Activated CD4-positive, alpha-beta memory T cell treated with anti-CD3 and anti-CD28 coated beads, Interleukin-2, amount 10 ng/mL, durations not matched to agents 7 days and 5 days (primary cell): Measurements from ENCODE around the gene GTF2H4. TPM values are rescaled to one million over a fixed set of nuclear protein-coding genes. Genes with fewer than 3 reads are reported as not detected.
"Not testable (repeated sequence)": the region's sequence is repeated elsewhere in the genome, so short reads cannot be mapped to it uniquely, and the experiment has no call there.

Experiments used
- CTCF ChIA-PET: fragments of 350-600 bp; sonication (Branson Sonifier 250); formaldehyde crosslinking; loops from one replicate; lab custom pipeline; 2021; ENCODE audit warnings: antibody characterized with exemption, inconsistent platforms; lab: Charles Lee
- POLR2A ChIA-PET: fragments of 350-600 bp; sonication (Branson Sonifier 250); formaldehyde crosslinking; loops from one replicate; lab custom pipeline; 2021; ENCODE audit warnings: antibody characterized with exemption; lab: Charles Lee
- DNase-seq: peaks from one replicate; pipeline ENCODE4 v3.0.0-alpha.2; 2020
- H3K27ac Mint-ChIP-seq: one replicate; pipeline ENCODE4 v1.8.0; 2021; ENCODE audit warnings: mild to moderate bottlenecking, mixed read lengths
- H3K27me3 Mint-ChIP-seq: one replicate; pipeline ENCODE4 v1.8.0; 2021; ENCODE audit warnings: mixed read lengths
- H3K36me3 Mint-ChIP-seq: one replicate; pipeline ENCODE4 v1.8.0; 2021; ENCODE audit warnings: low read depth, mixed read lengths
- H3K4me1 Mint-ChIP-seq: one replicate; pipeline ENCODE4 v1.8.0; 2021; ENCODE audit warnings: mixed read lengths
- H3K4me3 Mint-ChIP-seq: one replicate; pipeline ENCODE4 v1.8.0; 2021; ENCODE audit warnings: mild to moderate bottlenecking, mixed read lengths
- H3K9me3 Mint-ChIP-seq: one replicate; pipeline ENCODE4 v1.8.0; 2021; ENCODE audit warnings: mixed read lengths
- total RNA-seq, 2 experiments: library from RNA; stranded (reverse); gene quantifications; one replicate each; pipeline ENCODE4 v1.2.3, GENCODE V29; 2021

The GTF2H4 gene
- total RNA-seq, 2 experiments from 2014 or later = 25.6 to 26.4 TPM

GRCh38 chr6:30918670-30919069 is 10.7 kb downstream of the GTF2H4 start:
- ChIA-PET CTCF (interaction anchor here (1.1 to 2.0 kb wide), 2 partner anchors 161 to 169 kb away, joined by 4 to 10 read pairs; no protein-coding TSS in a partner anchor), POLR2A (interaction anchor here (0.7 to 1.7 kb wide), 2 partner anchors 11 to 161 kb away, joined by 3 to 7 read pairs; partner anchors contain the start of gene GTF2H4)
- H3K4me3 Mint-ChIP-seq = no peak overlapping the region
- H3K4me1 Mint-ChIP-seq = peaks cover 16% of the 10 kb centered on the region
- no peak for DNase-seq
- no peaks in the 10 kb centered on the region for H3K27me3 Mint-ChIP-seq
- H3K9me3 Mint-ChIP-seq = no peaks in the 10 kb centered on the region
- peaks cover 25% of the 10 kb centered on the region for H3K36me3 Mint-ChIP-seq
- peak overlapping the region; percentile 18 for H3K27ac Mint-ChIP-seq

DNA sequence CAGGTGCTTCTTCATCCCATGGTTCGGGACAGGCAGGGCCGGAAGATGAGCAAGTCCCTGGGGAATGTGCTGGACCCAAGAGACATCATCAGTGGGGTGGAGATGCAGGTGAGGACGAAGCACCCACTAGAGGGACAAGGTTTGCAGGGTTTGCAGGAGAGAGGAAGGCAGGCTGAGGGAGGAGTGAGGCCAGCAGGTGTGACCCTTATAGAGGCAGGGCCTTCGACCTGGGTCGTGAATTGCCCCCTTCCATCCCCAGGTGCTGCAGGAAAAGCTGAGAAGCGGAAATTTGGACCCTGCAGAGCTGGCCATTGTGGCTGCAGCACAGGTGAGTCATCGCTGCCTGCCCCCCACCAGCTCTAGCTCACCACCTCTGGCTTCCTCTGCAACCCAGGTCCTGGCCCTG is 14.4 kb downstream of the GTF2H4 start:
- Mint-ChIP-seq H3K27ac (no peak overlapping the region), H3K27me3 (no peaks in the 10 kb centered on the region), H3K4me3 (no peak overlapping the region), H3K9me3 (no peaks in the 10 kb centered on the region), H3K36me3 (peaks cover 32% of the 10 kb centered on the region), H3K4me1 (no peaks in the 10 kb centered on the region)
- CTCF ChIA-PET = no interaction called here
- POLR2A ChIA-PET = no interaction called here
- no peak for DNase-seq

DNA sequence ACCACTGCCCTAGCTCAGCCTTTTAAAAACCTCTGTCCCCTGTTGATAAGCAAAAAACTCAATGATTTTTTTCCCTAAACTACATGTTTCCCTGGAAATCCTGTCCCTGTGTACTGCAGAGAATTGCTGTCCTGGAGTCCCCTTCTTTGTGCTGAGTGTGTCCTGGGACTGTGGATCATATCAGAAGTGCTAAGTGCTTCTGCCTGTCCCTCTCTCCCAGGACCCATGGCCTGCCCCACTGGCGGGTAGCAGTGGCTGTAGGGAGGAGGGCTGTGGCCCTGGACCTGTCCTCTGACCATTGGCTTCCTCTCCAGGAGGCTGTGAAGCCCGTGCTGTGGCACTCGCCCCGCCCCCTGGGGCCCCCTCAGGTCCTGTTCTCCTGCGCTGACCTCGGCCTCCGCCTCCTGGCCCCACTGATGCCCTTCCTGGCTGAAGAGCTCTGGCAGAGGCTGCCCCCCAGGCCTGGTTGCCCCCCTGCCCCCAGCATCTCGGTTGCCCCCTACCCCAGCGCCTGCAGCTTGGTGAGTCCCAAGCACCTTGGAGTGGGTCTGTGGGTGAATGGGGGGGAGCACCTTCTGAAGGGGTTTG is 16.1 kb downstream of the GTF2H4 start:
- POLR2A ChIA-PET, H3K27ac Mint-ChIP-seq, H3K9me3 Mint-ChIP-seq, H3K27me3 Mint-ChIP-seq, DNase-seq, H3K4me1 Mint-ChIP-seq, H3K4me3 Mint-ChIP-seq: not testable (repeated sequence)
- H3K36me3 Mint-ChIP-seq = peaks cover 44% of the 10 kb centered on the region
- CTCF ChIA-PET = interaction anchor here (1.8 kb wide), 1 partner anchor 8 kb away, joined by 5 read pairs; no protein-coding TSS in a partner anchor

- peaks cover 32% of the 10 kb centered on the region for H3K36me3 Mint-ChIP-seq
- H3K9me3 Mint-ChIP-seq = peaks cover 3% of the 10 kb centered on the region
- ChIA-PET CTCF (interaction anchor here (1.4 kb wide), 1 partner anchor 11 kb away, joined by 3 read pairs; no protein-coding TSS in a partner anchor), POLR2A (interaction anchor here (0.5 to 0.7 kb wide), 2 partner anchors 13 to 37 kb away, joined by 3 to 4 read pairs; partner anchors contain the start of gene VARS2)
- no peak for DNase-seq
- H3K27ac Mint-ChIP-seq = no peak overlapping the region
- H3K4me3 Mint-ChIP-seq = no peak overlapping the region
- no peaks in the 10 kb centered on the region for H3K27me3 Mint-ChIP-seq
- H3K4me1 Mint-ChIP-seq = no peaks in the 10 kb centered on the region
Observed at GRCh38 chr6:30926644-30927043, 18.6 kb downstream of the GTF2H4 start.

- H3K4me3 Mint-ChIP-seq, H3K9me3 Mint-ChIP-seq, H3K27ac Mint-ChIP-seq, DNase-seq, H3K4me1 Mint-ChIP-seq, H3K27me3 Mint-ChIP-seq: not testable (repeated sequence)
- peaks cover 31% of the 10 kb centered on the region for H3K36me3 Mint-ChIP-seq
- ChIA-PET POLR2A (interaction anchor here (0.7 kb wide), 1 partner anchor 13 kb away, joined by 3 read pairs; the partner anchor contains the start of gene VARS2), CTCF (interaction anchor here (1.4 kb wide), 1 partner anchor 12 kb away, joined by 3 read pairs; no protein-coding TSS in a partner anchor)
Observed at GRCh38 chr6:30927080-30927479, 19.1 kb downstream of the GTF2H4 start.

DNA sequence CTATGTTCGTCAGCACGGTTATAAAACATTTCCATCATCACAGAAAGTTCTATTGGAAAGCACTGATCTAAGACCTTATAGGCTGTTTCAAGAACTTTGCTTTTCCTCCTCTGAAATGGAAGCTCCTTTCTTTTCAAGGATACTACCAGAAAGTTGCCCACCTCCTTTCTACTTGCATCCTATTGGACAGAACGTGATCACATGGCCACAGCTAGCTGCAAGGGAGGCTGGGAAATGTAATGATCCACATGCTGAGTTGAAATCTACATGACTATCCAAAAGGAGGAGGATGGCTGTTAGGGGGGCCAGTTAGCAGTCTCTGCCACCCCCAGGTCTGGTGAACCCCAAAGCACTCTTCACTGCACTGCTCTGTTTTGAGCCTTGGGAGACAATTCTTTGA is 20.7 kb downstream of the GTF2H4 start:
- H3K27ac Mint-ChIP-seq = no peak overlapping the region
- H3K4me3 Mint-ChIP-seq = no peak overlapping the region
- DNase-seq = no peak
- H3K9me3 Mint-ChIP-seq = peaks cover 3% of the 10 kb centered on the region
- ChIA-PET CTCF (interaction anchor here (0.8 kb wide), 1 partner anchor 21 kb away, joined by 3 read pairs; no protein-coding TSS in a partner anchor), POLR2A (no interaction called here)
- H3K4me1 Mint-ChIP-seq = no peaks in the 10 kb centered on the region
- no peaks in the 10 kb centered on the region for H3K27me3 Mint-ChIP-seq
- peaks cover 26% of the 10 kb centered on the region for H3K36me3 Mint-ChIP-seq

GRCh38 chr6:30930506-30930905 is 22.5 kb downstream of the GTF2H4 start:
- Mint-ChIP-seq H3K27me3 (peaks cover 3% of the 10 kb centered on the region), H3K4me1 (no peaks in the 10 kb centered on the region), H3K4me3 (no peak overlapping the region), H3K9me3 (peaks cover 3% of the 10 kb centered on the region), H3K36me3 (peaks cover 20% of the 10 kb centered on the region), H3K27ac (no peak overlapping the region)
- ChIA-PET CTCF (interaction anchor here (1.2 kb wide), 1 partner anchor 157 kb away, joined by 4 read pairs; no protein-coding TSS in a partner anchor), POLR2A (no interaction called here)
- no peak for DNase-seq

- Mint-ChIP-seq H3K9me3 (peaks cover 3% of the 10 kb centered on the region), H3K4me3 (no peak overlapping the region), H3K4me1 (no peaks in the 10 kb centered on the region), H3K36me3 (peaks cover 20% of the 10 kb centered on the region), H3K27me3 (peaks cover 4% of the 10 kb centered on the region), H3K27ac (no peak overlapping the region)
- no peak for DNase-seq
- POLR2A ChIA-PET = no interaction called here
- CTCF ChIA-PET = no interaction called here
Observed at GRCh38 chr6:30931272-30931671, 23.3 kb downstream of the GTF2H4 start.

DNA sequence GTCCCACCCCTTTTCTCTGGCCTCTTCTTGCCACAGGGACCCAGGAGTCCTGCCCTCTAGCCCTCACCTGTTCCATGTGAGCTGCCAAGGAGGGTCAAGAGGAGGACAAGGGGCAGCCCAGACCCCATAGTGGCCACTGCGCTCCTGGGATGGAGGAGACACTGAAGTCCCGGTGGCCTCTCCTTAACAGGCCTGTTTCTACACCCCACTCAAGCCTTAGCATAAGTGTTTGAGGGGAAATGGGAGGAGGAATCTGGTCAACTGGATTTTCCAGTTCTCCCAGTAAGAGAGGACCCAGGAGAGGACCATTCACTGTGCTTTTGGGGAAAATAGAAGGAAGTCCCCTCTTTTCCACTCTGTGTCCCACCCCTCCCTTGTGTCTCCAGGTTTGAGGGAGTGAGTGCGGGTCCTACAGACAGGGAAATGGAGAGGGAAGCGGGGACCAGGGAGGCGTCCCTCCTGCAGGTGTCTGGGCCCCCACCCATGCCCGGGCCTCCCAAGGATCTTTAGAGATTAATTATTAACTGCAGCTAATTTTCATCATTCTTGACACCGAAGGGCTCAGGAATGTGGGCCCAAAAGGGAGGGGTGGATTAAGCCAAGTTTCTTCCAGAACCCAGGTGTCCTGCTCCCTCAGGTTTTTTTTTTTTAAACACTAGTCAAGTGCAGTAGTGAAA is 24.1 kb downstream of the GTF2H4 start, which contains the start of gene SFTA2:
SFTA2 (minus strand) TSS at position 202 of the 677 bp plus-strand sequence; CDS start at position 128, 74 bp downstream.
- CTCF ChIA-PET = no interaction called here

GRCh38 chr6:30932665-30933365 is 24.8 kb downstream of the GTF2H4 start:
- DNase-seq = no peak
- POLR2A ChIA-PET = no interaction called here
- Mint-ChIP-seq H3K9me3 (peaks cover 3% of the 10 kb centered on the region), H3K4me1 (no peaks in the 10 kb centered on the region), H3K27me3 (peaks cover 9% of the 10 kb centered on the region), H3K36me3 (peaks cover 12% of the 10 kb centered on the region), H3K27ac (no peak overlapping the region), H3K4me3 (no peak overlapping the region)
- CTCF ChIA-PET = no interaction called here

More for the DNA sequence above, 24.1 kb downstream of the GTF2H4 start, which contains the start of gene SFTA2:
- H3K36me3 Mint-ChIP-seq = peaks cover 16% of the 10 kb centered on the region
- H3K4me1 Mint-ChIP-seq = no peaks in the 10 kb centered on the region
- H3K27me3 Mint-ChIP-seq = peaks cover 6% of the 10 kb centered on the region
- no peak within 1 kb of the TSS for H3K27ac Mint-ChIP-seq
- no peak for DNase-seq
- POLR2A ChIA-PET = no interaction called here
- H3K9me3 Mint-ChIP-seq = peaks cover 3% of the 10 kb centered on the region
- H3K4me3 Mint-ChIP-seq = no peak within 1 kb of the TSS

GRCh38 chr6:30935018-30935417 is 27.0 kb downstream of the GTF2H4 start:
- DNase-seq = no peak
- no peaks in the 10 kb centered on the region for H3K36me3 Mint-ChIP-seq
- no peaks in the 10 kb centered on the region for H3K4me1 Mint-ChIP-seq
- H3K27ac Mint-ChIP-seq = no peak overlapping the region
- H3K9me3 Mint-ChIP-seq = no peaks in the 10 kb centered on the region
- POLR2A ChIA-PET = no interaction called here
- peaks cover 12% of the 10 kb centered on the region for H3K27me3 Mint-ChIP-seq
- H3K4me3 Mint-ChIP-seq = no peak overlapping the region
- CTCF ChIA-PET = no interaction called here

- no peaks in the 10 kb centered on the region for H3K9me3 Mint-ChIP-seq
- no peak overlapping the region for H3K4me3 Mint-ChIP-seq
- DNase-seq = no peak
- ChIA-PET POLR2A (no interaction called here), CTCF (no interaction called here)
- H3K4me1 Mint-ChIP-seq = no peaks in the 10 kb centered on the region
- no peaks in the 10 kb centered on the region for H3K36me3 Mint-ChIP-seq
- peaks cover 28% of the 10 kb centered on the region for H3K27me3 Mint-ChIP-seq
- H3K27ac Mint-ChIP-seq = no peak overlapping the region
Observed at GRCh38 chr6:30937265-30937664, 29.3 kb downstream of the GTF2H4 start.

DNA sequence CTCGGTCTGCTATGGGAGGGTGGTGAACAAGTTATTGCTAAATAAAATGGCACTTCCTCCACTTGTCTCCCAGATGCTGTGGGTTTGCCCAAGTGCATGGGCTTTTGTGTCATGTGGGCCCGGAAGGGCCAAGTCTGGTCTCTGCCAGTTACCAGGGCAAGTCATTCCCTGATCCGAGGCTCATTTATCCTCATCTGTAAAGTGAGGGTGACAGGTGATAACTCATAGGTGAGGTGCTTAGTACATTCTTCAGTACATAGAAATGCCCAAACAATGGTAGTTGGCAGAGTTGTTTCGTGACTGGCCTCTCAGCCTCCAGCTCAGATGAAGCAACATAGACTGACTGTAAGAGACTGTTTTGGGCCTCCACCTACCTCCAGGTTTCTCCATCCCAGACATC is 30.7 kb downstream of the GTF2H4 start:
- Mint-ChIP-seq H3K9me3 (no peaks in the 10 kb centered on the region), H3K4me1 (no peaks in the 10 kb centered on the region), H3K27me3 (peaks cover 40% of the 10 kb centered on the region), H3K4me3 (no peak overlapping the region), H3K36me3 (no peaks in the 10 kb centered on the region), H3K27ac (no peak overlapping the region)
- CTCF ChIA-PET = no interaction called here
- POLR2A ChIA-PET = no interaction called here
- DNase-seq = no peak
